Measurements from ENCODE around the gene ISCA2. TPM values are rescaled to one million over a fixed set of nuclear protein-coding genes. Genes with fewer than 3 reads are reported as not detected.

ISCA2 gene
- total RNA-seq, 2 experiments from 2014 or later, result 38.4 to 50.0 TPM

- no peaks in the 10 kb centered on the region for H3K36me3 ChIP-seq (ENCODE audit: insufficient read depth, low read length)
- H3K79me2 ChIP-seq (ENCODE audit: insufficient read depth, low read depth, low read length), result no peaks in the 10 kb centered on the region
- H4K20me1 ChIP-seq (ENCODE audit: insufficient read depth, low read length), result no peaks in the 10 kb centered on the region
- no peaks in the 10 kb centered on the region for H3K9me2 ChIP-seq (ENCODE audit: insufficient read depth, low read length)
- BruUV-seq (replicated peaks), result no TSS peak
- H2AFZ ChIP-seq (ENCODE audit: low read length), result no peak overlapping the region
- H3K4me1 ChIP-seq (ENCODE audit: insufficient read depth, low read length, poor library complexity, severe bottlenecking), result no peaks in the 10 kb centered on the region
- DNase-seq (ENCODE audit: low spot score), result no peak
- no peak overlapping the region for H3K4me3 ChIP-seq (ENCODE audit: low read depth, low read length, poor library complexity, severe bottlenecking)
- TF ChIP-seq CTCF (conservative IDR thresholded peaks at IDR 0.05; ENCODE audit: low read length) (no peak), EZH2phosphoT487 (IDR thresholded peaks at IDR 0.05; ENCODE audit: borderline replicate concordance, low read depth, low read length) (no peak)
- intact Hi-C loops (cut with micrococcal nuclease; ENCODE audit: unreplicated experiment), result no loop called here
- no peak overlapping the region for H3K4me2 ChIP-seq (ENCODE audit: low read length)
- ChIA-PET CTCF (ENCODE audit: unreplicated experiment) (no interaction called here), POLR2A (no interaction called here)
- H3K9me3 ChIP-seq (ENCODE audit: low read length), result no peaks in the 10 kb centered on the region
- no peak overlapping the region for H3K27ac ChIP-seq (ENCODE audit: low read depth, low read length, poor library complexity, severe bottlenecking)
Measured at GRCh38 chr14:74538411-74539391, 45.1 kb downstream of the ISCA2 start.

- Histone ChIP-seq H3K36me3 (ENCODE audit: insufficient read depth, low read length) (no peaks in the 10 kb centered on the region), H3K4me1 (ENCODE audit: insufficient read depth, low read length, poor library complexity, severe bottlenecking) (no peaks in the 10 kb centered on the region), H3K9me3 (ENCODE audit: low read length) (no peaks in the 10 kb centered on the region), H3K27ac (ENCODE audit: low read depth, low read length, poor library complexity, severe bottlenecking) (no peak overlapping the region), H3K4me3 (ENCODE audit: low read depth, low read length, poor library complexity, severe bottlenecking) (no peak overlapping the region), H3K9me2 (ENCODE audit: insufficient read depth, low read length) (no peaks in the 10 kb centered on the region), H3K79me2 (ENCODE audit: insufficient read depth, low read depth, low read length) (no peaks in the 10 kb centered on the region), H2AFZ (ENCODE audit: low read length) (no peak overlapping the region), H3K4me2 (ENCODE audit: low read length) (no peak overlapping the region), H4K20me1 (ENCODE audit: insufficient read depth, low read length) (no peaks in the 10 kb centered on the region)
- TF ChIP-seq EZH2phosphoT487 (IDR thresholded peaks at IDR 0.05; ENCODE audit: borderline replicate concordance, low read depth, low read length) (no peak), CTCF (conservative IDR thresholded peaks at IDR 0.05; ENCODE audit: low read length) (no peak)
- no peak for DNase-seq (ENCODE audit: low spot score)
- intact Hi-C loops (cut with micrococcal nuclease; ENCODE audit: unreplicated experiment), result no loop called here
- POLR2A ChIA-PET, result no interaction called here
- CTCF ChIA-PET (ENCODE audit: unreplicated experiment), result interaction anchor here (0.5 kb wide), 1 partner anchor 70 kb away, joined by 3 read pairs; no protein-coding TSS in a partner anchor
- BruUV-seq (replicated peaks), result no TSS peak
Measured at GRCh38 chr14:74539503-74539902, 45.9 kb downstream of the ISCA2 start.

- no peak for DNase-seq (ENCODE audit: low spot score)
- Histone ChIP-seq H3K9me3 (ENCODE audit: low read length) (no peaks in the 10 kb centered on the region), H3K4me1 (ENCODE audit: insufficient read depth, low read length, poor library complexity, severe bottlenecking) (no peaks in the 10 kb centered on the region), H3K79me2 (ENCODE audit: insufficient read depth, low read depth, low read length) (no peaks in the 10 kb centered on the region), H3K27ac (ENCODE audit: low read depth, low read length, poor library complexity, severe bottlenecking) (no peak overlapping the region), H4K20me1 (ENCODE audit: insufficient read depth, low read length) (no peaks in the 10 kb centered on the region), H3K4me3 (ENCODE audit: low read depth, low read length, poor library complexity, severe bottlenecking) (no peak overlapping the region), H2AFZ (ENCODE audit: low read length) (no peak overlapping the region), H3K4me2 (ENCODE audit: low read length) (no peak overlapping the region), H3K36me3 (ENCODE audit: insufficient read depth, low read length) (no peaks in the 10 kb centered on the region), H3K9me2 (ENCODE audit: insufficient read depth, low read length) (no peaks in the 10 kb centered on the region)
- TF ChIP-seq EZH2phosphoT487 (IDR thresholded peaks at IDR 0.05; ENCODE audit: borderline replicate concordance, low read depth, low read length) (no peak), CTCF (conservative IDR thresholded peaks at IDR 0.05; ENCODE audit: low read length) (no peak)
- intact Hi-C loops (cut with micrococcal nuclease; ENCODE audit: unreplicated experiment), result no loop called here
- no TSS peak for BruUV-seq (replicated peaks)
- CTCF ChIA-PET (ENCODE audit: unreplicated experiment), result no interaction called here
- POLR2A ChIA-PET, result no interaction called here
Measured at GRCh38 chr14:74541225-74541624, 47.7 kb downstream of the ISCA2 start.

All from OCI-LY7 (cell line).